Measurements from ENCODE around the gene TTLL11.

GRCh38 chr9:121938621-121939020 is 154.5 kb downstream of the TTLL11 start:
- no peak for TF ChIP-seq REST (IDR thresholded peaks at IDR 0.05)
- no peak for TF ChIP-seq CTCF (IDR thresholded peaks at IDR 0.05; ENCODE audit: low read depth, low read length, missing input control)
- no peak for TF ChIP-seq TAF1 (conservative IDR thresholded peaks at IDR 0.05)
- no peak for TF ChIP-seq RXRA (IDR thresholded peaks at IDR 0.05)
- TF ChIP-seq YY1 (IDR thresholded peaks at IDR 0.05), result no peak
- no peak for TF ChIP-seq FOXA1 (IDR thresholded peaks at IDR 0.05)
- TF ChIP-seq ZBTB33 (IDR thresholded peaks at IDR 0.05), result no peak
- TF ChIP-seq ATF3 (IDR thresholded peaks at IDR 0.05), result no peak
